Neural progenitor cell (in vitro differentiated cells): ENCODE measurements around the gene SPAG6. TPM values are rescaled to one million over a fixed set of nuclear protein-coding genes. Genes with fewer than 3 reads are reported as not detected.
"Not testable (repeated sequence)": the region's sequence is repeated elsewhere in the genome, so short reads cannot be mapped to it uniquely, and the experiment has no call there.

Experiments used
- DNase-seq: peaks from one replicate; pipeline ENCODE4 v3.0.0-alpha.2; 2016; ENCODE audit warnings: low spot score
- H2AFZ ChIP-seq: fragments of 200-600 bp; sonication (generic); replicated peaks from 2 replicates; pipeline ENCODE4 v1.6.1; 2016; ENCODE audit warnings: antibody characterized with exemption
- H3F3A ChIP-seq: fragments of 200-600 bp; sonication (generic); 2 replicates; pipeline ENCODE4 v1.6.1; 2016; ENCODE audit warnings: antibody characterized with exemption, low read depth
- H3K27ac ChIP-seq: fragments of 200-600 bp; sonication (generic); 2 replicates; pipeline ENCODE4 v1.5.1; 2016; ENCODE audit warnings: mild to moderate bottlenecking
- H3K27me3 ChIP-seq: fragments of 200-600 bp; sonication (generic); 2 replicates; pipeline ENCODE4 v1.6.1; 2016; ENCODE audit warnings: mild to moderate bottlenecking, moderate library complexity
- H3K36me3 ChIP-seq: fragments of 200-600 bp; sonication (generic); 2 replicates; pipeline ENCODE4 v1.5.1; 2016
- H3K4me1 ChIP-seq: fragments of 200-600 bp; sonication (generic); 2 replicates; pipeline ENCODE4 v1.6.1; 2016; ENCODE audit warnings: mixed run types
- H3K4me2 ChIP-seq: fragments of 200-600 bp; sonication (generic); 2 replicates; pipeline ENCODE4 v1.6.1; 2016
- H3K4me3 ChIP-seq: fragments of 200-600 bp; sonication (generic); 2 replicates; pipeline ENCODE4 v1.5.1; 2016
- H3K79me2 ChIP-seq: fragments of 200-600 bp; sonication (generic); 2 replicates; pipeline ENCODE4 v1.6.1; 2016; ENCODE audit warnings: low read depth
- H3K9ac ChIP-seq: fragments of 200-600 bp; sonication (generic); 2 replicates; pipeline ENCODE4 v1.6.1; 2016
- H3K9me3 ChIP-seq: fragments of 200-600 bp; sonication (generic); 2 replicates; pipeline ENCODE4 v1.5.1; 2016; ENCODE audit warnings: low read depth
- H4K20me1 ChIP-seq: fragments of 200-600 bp; sonication (generic); 2 replicates; pipeline ENCODE4 v1.6.1; 2016; ENCODE audit warnings: low read depth
- H3K27ac Mint-ChIP-seq: 3 replicates; pipeline ENCODE4 v1.8.0; 2021; ENCODE audit warnings: mixed read lengths
- H3K27me3 Mint-ChIP-seq: 2 replicates; pipeline ENCODE4 v1.8.0; 2022; ENCODE audit warnings: low read depth, mild to moderate bottlenecking, inconsistent platforms, moderate library complexity, mixed read lengths; ENCODE audit not compliant: insufficient read depth
- H3K36me3 Mint-ChIP-seq: 3 replicates; pipeline ENCODE4 v1.8.0; 2021; ENCODE audit warnings: mixed read lengths
- H3K4me1 Mint-ChIP-seq: 3 replicates; pipeline ENCODE4 v1.8.0; 2021; ENCODE audit warnings: mixed read lengths
- H3K4me3 Mint-ChIP-seq: 3 replicates; pipeline ENCODE4 v1.8.0; 2021; ENCODE audit warnings: mild to moderate bottlenecking, moderate library complexity, mixed read lengths
- H3K9me3 Mint-ChIP-seq: 3 replicates; pipeline ENCODE4 v1.8.0; 2020; ENCODE audit warnings: mixed read lengths
- EZH2 ChIP-seq: fragments of 200-600 bp; sonication (generic); IDR thresholded peaks from 2 replicates; pipeline ENCODE4 v1.6.1; 2017; ENCODE audit warnings: antibody characterized with exemption, mild to moderate bottlenecking, moderate library complexity
- EZH2phosphoT487 ChIP-seq: fragments of 200-600 bp; sonication (generic); IDR thresholded peaks from 2 replicates; pipeline ENCODE4 v1.6.1; 2017; ENCODE audit warnings: antibody characterized with exemption
- total RNA-seq: library from RNA; depleted of rRNA; stranded (reverse); fragments of >200 nt; gene quantifications from 2 replicates; pipeline ENCODE4 v1.2.3, GENCODE V29; 2015; ENCODE audit warnings: low replicate concordance
- TF ChIP-seq, protein P1 (sequence below): fragments of 200-600 bp; sonication (generic); IDR thresholded peaks from 2 replicates; pipeline ENCODE4 v1.5.1; 2017; ENCODE audit warnings: antibody characterized with exemption, mild to moderate bottlenecking

SPAG6 gene
- total RNA-seq, 1 donor from 2014 or later, result 0.71 TPM

DNA sequence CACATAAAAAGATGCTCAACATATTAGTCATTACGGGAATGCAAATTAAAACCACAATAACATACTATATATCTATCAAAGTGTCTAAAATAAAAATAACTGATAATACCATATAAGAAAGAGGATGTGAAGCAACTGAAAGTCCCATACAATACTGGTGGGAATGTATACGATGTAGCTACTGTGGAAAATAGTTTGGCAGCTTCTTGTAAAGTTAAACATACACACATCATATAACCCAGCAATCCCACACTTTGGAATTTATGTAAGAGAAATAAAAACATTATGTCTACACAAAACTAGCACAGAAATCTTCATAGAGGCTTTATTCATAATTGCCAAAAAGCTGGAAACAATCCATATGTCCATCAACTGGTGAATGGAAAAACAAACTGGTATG is 39.6 kb upstream of the SPAG6 start:
- H3K9me3 ChIP-seq, result no peaks in the 10 kb centered on the region
- DNase-seq, result no peak
- H3K9me3 Mint-ChIP-seq, result peaks cover 4% of the 10 kb centered on the region
- H3K27me3 ChIP-seq, result peaks cover 5% of the 10 kb centered on the region
- H3K27ac ChIP-seq, result no peak overlapping the region
- peaks cover 6% of the 10 kb centered on the region for H3K4me1 Mint-ChIP-seq
- no peak overlapping the region for H3K4me2 ChIP-seq
- no peaks in the 10 kb centered on the region for H3K79me2 ChIP-seq
- no peak overlapping the region for H2AFZ ChIP-seq
- H3K4me3 ChIP-seq, result no peak overlapping the region
- H3K36me3 ChIP-seq, result no peaks in the 10 kb centered on the region
- no peak overlapping the region for H3K4me3 Mint-ChIP-seq
- no peak for TF ChIP-seq EZH2
- TF ChIP-seq, protein P1, sequence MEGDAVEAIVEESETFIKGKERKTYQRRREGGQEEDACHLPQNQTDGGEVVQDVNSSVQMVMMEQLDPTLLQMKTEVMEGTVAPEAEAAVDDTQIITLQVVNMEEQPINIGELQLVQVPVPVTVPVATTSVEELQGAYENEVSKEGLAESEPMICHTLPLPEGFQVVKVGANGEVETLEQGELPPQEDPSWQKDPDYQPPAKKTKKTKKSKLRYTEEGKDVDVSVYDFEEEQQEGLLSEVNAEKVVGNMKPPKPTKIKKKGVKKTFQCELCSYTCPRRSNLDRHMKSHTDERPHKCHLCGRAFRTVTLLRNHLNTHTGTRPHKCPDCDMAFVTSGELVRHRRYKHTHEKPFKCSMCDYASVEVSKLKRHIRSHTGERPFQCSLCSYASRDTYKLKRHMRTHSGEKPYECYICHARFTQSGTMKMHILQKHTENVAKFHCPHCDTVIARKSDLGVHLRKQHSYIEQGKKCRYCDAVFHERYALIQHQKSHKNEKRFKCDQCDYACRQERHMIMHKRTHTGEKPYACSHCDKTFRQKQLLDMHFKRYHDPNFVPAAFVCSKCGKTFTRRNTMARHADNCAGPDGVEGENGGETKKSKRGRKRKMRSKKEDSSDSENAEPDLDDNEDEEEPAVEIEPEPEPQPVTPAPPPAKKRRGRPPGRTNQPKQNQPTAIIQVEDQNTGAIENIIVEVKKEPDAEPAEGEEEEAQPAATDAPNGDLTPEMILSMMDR, result no peak
- TF ChIP-seq EZH2phosphoT487, result no peak
- H4K20me1 ChIP-seq, result no peaks in the 10 kb centered on the region
- H3K4me1 ChIP-seq, result peaks cover 11% of the 10 kb centered on the region
- H3K36me3 Mint-ChIP-seq, result no peaks in the 10 kb centered on the region
- no peak overlapping the region for H3K27ac Mint-ChIP-seq
- no peak overlapping the region for H3K9ac ChIP-seq
- no peaks in the 10 kb centered on the region for H3F3A ChIP-seq
- H3K27me3 Mint-ChIP-seq, result peaks cover 8% of the 10 kb centered on the region

DNA sequence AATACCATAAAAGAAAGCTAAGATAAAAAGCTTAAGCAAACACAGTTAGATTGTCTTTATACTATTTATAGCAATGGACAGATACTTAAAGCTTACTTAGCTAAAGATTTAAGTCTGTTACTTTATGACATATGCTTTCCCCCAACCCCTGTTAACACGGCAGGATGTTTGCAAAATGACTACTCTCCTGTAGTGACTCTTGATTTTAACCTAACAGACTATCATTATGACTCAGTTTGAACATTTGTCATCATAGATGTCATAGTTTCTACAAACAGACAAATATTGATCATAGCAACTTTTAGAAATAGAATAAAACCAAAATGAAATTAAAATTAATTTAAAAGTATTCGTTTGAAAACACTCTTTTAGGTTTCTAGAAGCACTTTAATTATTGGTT is 36.9 kb upstream of the SPAG6 start:
- Histone ChIP-seq H3K4me3 (no peak overlapping the region), H3K36me3 (no peaks in the 10 kb centered on the region), H4K20me1 (no peaks in the 10 kb centered on the region), H2AFZ (no peak overlapping the region), H3K9ac (no peak overlapping the region), H3K9me3 (no peaks in the 10 kb centered on the region), H3K79me2 (no peaks in the 10 kb centered on the region), H3K27ac (no peak overlapping the region), H3K4me2 (no peak overlapping the region), H3K4me1 (peaks cover 2% of the 10 kb centered on the region), H3K27me3 (peaks cover 28% of the 10 kb centered on the region), H3F3A (no peaks in the 10 kb centered on the region)
- TF ChIP-seq EZH2 (no peak), EZH2phosphoT487 (no peak)
- no peak for DNase-seq
- Mint-ChIP-seq H3K4me1 (no peaks in the 10 kb centered on the region), H3K36me3 (no peaks in the 10 kb centered on the region), H3K27me3 (peaks cover 5% of the 10 kb centered on the region), H3K4me3 (no peak overlapping the region), H3K27ac (no peak overlapping the region), H3K9me3 (peaks cover 4% of the 10 kb centered on the region)

DNA sequence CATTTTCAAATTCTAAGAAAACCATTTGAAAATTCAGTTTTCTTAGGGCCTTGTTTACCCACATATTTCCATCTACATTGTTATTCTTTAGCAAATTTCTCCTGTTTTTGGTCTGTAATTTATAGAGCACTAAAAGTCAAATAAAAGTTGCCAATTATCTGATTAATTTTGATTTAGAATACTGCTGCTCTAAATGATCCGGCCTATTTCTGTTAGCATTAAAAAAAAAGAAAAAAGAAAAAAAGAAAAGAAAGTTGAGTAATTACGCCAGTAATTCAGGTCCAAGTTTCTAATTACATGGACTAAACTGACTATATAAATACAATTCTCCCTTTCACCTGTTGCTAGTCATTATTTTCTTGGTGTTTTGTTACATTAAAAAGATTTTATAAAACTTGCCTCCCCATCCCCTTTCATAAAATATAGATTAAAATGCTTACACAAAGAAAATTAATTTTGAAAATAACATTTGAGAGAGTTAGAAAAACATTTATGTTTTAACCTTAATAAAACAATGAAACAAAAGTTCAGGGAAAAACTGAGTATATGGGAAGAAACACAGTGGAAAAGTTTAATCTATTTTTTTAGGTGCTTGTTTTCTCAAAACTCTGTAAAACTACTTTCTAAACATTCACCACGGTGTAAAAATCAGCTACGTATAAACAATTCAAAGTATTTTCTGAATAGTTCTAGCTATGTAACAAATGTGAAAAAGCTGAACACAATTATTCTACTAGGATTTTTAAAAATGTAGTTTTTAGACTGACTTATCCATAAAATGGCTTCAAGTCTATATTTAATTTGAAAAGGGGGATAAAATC is 35.9 kb upstream of the SPAG6 start:
- no peak overlapping the region for H3K9ac ChIP-seq
- no peaks in the 10 kb centered on the region for H4K20me1 ChIP-seq
- H3K4me3 Mint-ChIP-seq, result no peak overlapping the region
- H3K27me3 Mint-ChIP-seq, result no peaks in the 10 kb centered on the region
- H3F3A ChIP-seq, result no peaks in the 10 kb centered on the region
- H3K4me1 ChIP-seq, result no peaks in the 10 kb centered on the region
- H3K4me3 ChIP-seq, result no peak overlapping the region
- H3K9me3 ChIP-seq, result no peaks in the 10 kb centered on the region
- H2AFZ ChIP-seq, result no peak overlapping the region
- H3K4me2 ChIP-seq, result no peak overlapping the region
- peaks cover 38% of the 10 kb centered on the region for H3K27me3 ChIP-seq
- H3K27ac ChIP-seq, result no peak overlapping the region
- DNase-seq, result no peak
- no peaks in the 10 kb centered on the region for H3K79me2 ChIP-seq
- H3K4me1 Mint-ChIP-seq, result no peaks in the 10 kb centered on the region
- no peaks in the 10 kb centered on the region for H3K36me3 ChIP-seq
- peaks cover 4% of the 10 kb centered on the region for H3K9me3 Mint-ChIP-seq
- no peak overlapping the region for H3K27ac Mint-ChIP-seq
- TF ChIP-seq EZH2 (no peak), EZH2phosphoT487 (no peak)
- no peaks in the 10 kb centered on the region for H3K36me3 Mint-ChIP-seq

DNA sequence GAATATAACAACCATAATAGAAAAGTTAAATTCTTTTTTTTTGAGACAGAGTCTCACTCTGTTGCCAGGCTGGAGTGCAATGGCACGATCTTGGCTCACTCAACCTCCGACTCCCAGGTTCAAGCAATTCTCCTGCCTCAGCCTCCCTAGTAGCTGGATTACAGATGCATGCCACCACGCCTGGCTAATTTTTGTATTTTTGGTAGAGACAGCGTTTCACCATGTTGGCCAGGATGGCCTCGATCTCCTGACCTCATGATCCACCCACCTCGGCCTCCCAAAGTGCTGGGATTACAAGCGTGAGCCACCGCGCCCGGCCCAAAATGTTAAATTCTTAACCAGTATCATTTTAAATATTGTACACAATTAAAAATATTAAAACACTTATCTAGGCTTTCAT is 35.3 kb upstream of the SPAG6 start:
- H3K36me3 ChIP-seq, H3K36me3 Mint-ChIP-seq, H4K20me1 ChIP-seq, H3K27ac Mint-ChIP-seq, H3K79me2 ChIP-seq, H3K4me3 Mint-ChIP-seq, H3K9me3 ChIP-seq, H3K9ac ChIP-seq, H2AFZ ChIP-seq, H3K4me1 ChIP-seq, H3K4me3 ChIP-seq, H3K9me3 Mint-ChIP-seq, H3K27ac ChIP-seq, H3K27me3 Mint-ChIP-seq, H3F3A ChIP-seq, H3K4me2 ChIP-seq, H3K4me1 Mint-ChIP-seq, DNase-seq: not testable (repeated sequence)
- H3K27me3 ChIP-seq, result peaks cover 45% of the 10 kb centered on the region
